ENCODE measurements around the gene SMURF1. TPM values are rescaled to one million over a fixed set of nuclear protein-coding genes. Genes with fewer than 3 reads are reported as not detected.
A peak's percentile ranks its signal among the peaks of the same experiment; 100 is the strongest.

The SMURF1 gene
- total and polyA plus RNA-seq, 2 of the 4 experiments (the other 2 are of a cell fraction) = 13.4 to 20.3 TPM

DNA sequence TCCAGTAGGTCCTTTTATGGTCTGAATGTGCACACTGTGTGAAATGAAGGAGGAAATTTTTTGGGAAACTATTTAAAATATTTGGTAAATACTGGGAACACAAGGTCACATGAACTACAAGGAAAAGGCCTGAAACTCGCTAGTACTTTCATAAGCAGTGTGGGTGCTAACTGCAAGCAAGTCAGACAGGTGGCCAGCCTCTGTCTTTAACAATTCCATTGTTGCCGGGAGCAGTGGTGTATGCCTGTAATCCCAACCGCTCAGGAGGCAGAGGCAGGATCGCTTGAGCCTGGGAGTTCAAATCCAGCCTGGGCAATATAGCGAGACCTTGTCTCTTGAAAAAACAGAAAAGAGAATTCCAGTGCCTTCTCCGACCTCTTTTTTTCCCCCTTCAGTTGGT, 37.5 kb downstream of the SMURF1 start:
- H3K56ac ChIP-seq (ENCODE audit: extremely low read depth, insufficient read depth, low read length) = no peak overlapping the region
- H2AK5ac ChIP-seq (ENCODE audit: low read depth, low read length) = peak overlapping the region; percentile 71; the same call in 1 of the 2 replicates
- no peak overlapping the region for H2AK9ac ChIP-seq (replicated peaks; ENCODE audit: low read depth, low read length, poor library complexity)
- ATAC-seq (ENCODE audit: low read depth) = no peak
- no peak for DNase-seq
- ChIA-PET CTCF (no interaction called here), POLR2A (ENCODE audit: unreplicated experiment) (no interaction called here)
- no peak overlapping the region for H3K4me3 ChIP-seq (ENCODE audit: insufficient read depth, low read depth, low read length)
- H2BK120ac ChIP-seq (ENCODE audit: low read depth, low read length) = peak overlapping the region; percentile 52
- no peak overlapping the region for H2BK5ac ChIP-seq (ENCODE audit: low read depth, low read length, poor library complexity, severe bottlenecking)
- no peak overlapping the region for H3K27ac ChIP-seq (ENCODE audit: insufficient read depth, low read length)
- H3K36me3 ChIP-seq (ENCODE audit: control insufficient read depth, insufficient read depth, low read length) = peaks cover 1% of the 10 kb centered on the region; the same call in 1 of the 2 replicates
- TF ChIP-seq MAFK (IDR thresholded peaks at IDR 0.05; ENCODE audit: low read depth, low read length) (no peak), POLR2A (IDR thresholded peaks at IDR 0.05; ENCODE audit: low read depth, low read length) (no peak), SMC3 (IDR thresholded peaks at IDR 0.05; ENCODE audit: low read depth, low read length) (no peak), FOS (IDR thresholded peaks at IDR 0.05; ENCODE audit: low read depth, low read length) (no peak), MAZ (IDR thresholded peaks at IDR 0.05; ENCODE audit: borderline replicate concordance, low read depth, low read length) (no peak), NFE2L2 (IDR thresholded peaks at IDR 0.05; ENCODE audit: low read depth, low read length) (no peak), RCOR1 (IDR thresholded peaks at IDR 0.05; ENCODE audit: insufficient replicate concordance, low read length) (no peak), BHLHE40 (IDR thresholded peaks at IDR 0.05; ENCODE audit: low read depth, low read length) (no peak), RFX5 (IDR thresholded peaks at IDR 0.05; ENCODE audit: low read depth, low read length) (no peak), MXI1 (IDR thresholded peaks at IDR 0.05; ENCODE audit: borderline replicate concordance, low read depth, low read length) (no peak), CHD1 (IDR thresholded peaks at IDR 0.05; ENCODE audit: low read depth, low read length) (no peak)
- TF ChIP-seq, protein P1, sequence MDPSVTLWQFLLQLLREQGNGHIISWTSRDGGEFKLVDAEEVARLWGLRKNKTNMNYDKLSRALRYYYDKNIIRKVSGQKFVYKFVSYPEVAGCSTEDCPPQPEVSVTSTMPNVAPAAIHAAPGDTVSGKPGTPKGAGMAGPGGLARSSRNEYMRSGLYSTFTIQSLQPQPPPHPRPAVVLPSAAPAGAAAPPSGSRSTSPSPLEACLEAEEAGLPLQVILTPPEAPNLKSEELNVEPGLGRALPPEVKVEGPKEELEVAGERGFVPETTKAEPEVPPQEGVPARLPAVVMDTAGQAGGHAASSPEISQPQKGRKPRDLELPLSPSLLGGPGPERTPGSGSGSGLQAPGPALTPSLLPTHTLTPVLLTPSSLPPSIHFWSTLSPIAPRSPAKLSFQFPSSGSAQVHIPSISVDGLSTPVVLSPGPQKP (IDR thresholded peaks at IDR 0.05; ENCODE audit: borderline replicate concordance, low read depth, low read length) = no peak
- TF ChIP-seq, protein P2, sequence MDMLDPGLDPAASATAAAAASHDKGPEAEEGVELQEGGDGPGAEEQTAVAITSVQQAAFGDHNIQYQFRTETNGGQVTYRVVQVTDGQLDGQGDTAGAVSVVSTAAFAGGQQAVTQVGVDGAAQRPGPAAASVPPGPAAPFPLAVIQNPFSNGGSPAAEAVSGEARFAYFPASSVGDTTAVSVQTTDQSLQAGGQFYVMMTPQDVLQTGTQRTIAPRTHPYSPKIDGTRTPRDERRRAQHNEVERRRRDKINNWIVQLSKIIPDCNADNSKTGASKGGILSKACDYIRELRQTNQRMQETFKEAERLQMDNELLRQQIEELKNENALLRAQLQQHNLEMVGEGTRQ (IDR thresholded peaks at IDR 0.05; ENCODE audit: low read depth, low read length) = no peak
- TF ChIP-seq, protein P3, sequence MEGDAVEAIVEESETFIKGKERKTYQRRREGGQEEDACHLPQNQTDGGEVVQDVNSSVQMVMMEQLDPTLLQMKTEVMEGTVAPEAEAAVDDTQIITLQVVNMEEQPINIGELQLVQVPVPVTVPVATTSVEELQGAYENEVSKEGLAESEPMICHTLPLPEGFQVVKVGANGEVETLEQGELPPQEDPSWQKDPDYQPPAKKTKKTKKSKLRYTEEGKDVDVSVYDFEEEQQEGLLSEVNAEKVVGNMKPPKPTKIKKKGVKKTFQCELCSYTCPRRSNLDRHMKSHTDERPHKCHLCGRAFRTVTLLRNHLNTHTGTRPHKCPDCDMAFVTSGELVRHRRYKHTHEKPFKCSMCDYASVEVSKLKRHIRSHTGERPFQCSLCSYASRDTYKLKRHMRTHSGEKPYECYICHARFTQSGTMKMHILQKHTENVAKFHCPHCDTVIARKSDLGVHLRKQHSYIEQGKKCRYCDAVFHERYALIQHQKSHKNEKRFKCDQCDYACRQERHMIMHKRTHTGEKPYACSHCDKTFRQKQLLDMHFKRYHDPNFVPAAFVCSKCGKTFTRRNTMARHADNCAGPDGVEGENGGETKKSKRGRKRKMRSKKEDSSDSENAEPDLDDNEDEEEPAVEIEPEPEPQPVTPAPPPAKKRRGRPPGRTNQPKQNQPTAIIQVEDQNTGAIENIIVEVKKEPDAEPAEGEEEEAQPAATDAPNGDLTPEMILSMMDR (conservative IDR thresholded peaks at IDR 0.05; ENCODE audit: low read depth, low read length) = no peak
- H3K18ac ChIP-seq (ENCODE audit: low read depth, low read length) = peak overlapping the region; percentile 46
- no peak overlapping the region for H3K4me2 ChIP-seq (ENCODE audit: low read depth, low read length)
- no peak overlapping the region for H3K9ac ChIP-seq (ENCODE audit: low read depth, low read length)
- 0 out of 2 replicates have a peak overlapping the region, but pooled peaks have one; percentile 10 for H3K4ac ChIP-seq (ENCODE audit: low read depth, low read length)
- 0 out of 2 replicates have a peak overlapping the region, but pooled peaks have one; percentile 46 for H3K14ac ChIP-seq (replicated peaks; ENCODE audit: low read depth, low read length)
- no TSS peak for BruUV-seq (replicated peaks)
- H3K9me3 ChIP-seq (ENCODE audit: control insufficient read depth, insufficient read depth, low read length) = no peaks in the 10 kb centered on the region
- H3K4me1 ChIP-seq (ENCODE audit: control insufficient read depth, insufficient read depth, low read length) = peaks cover 36% of the 10 kb centered on the region
- dilution Hi-C loops (cut with HindIII; ENCODE audit: low sequenced_read_pairs, unreplicated experiment) (no loop called here), intact Hi-C loops (cut with micrococcal nuclease) (no loop called here), in situ Hi-C loops (cut with MboI; ENCODE audit: low sequenced_read_pairs) (no loop called here)
- H2AFZ ChIP-seq (replicated peaks; ENCODE audit: low read length, poor library complexity) = no peak overlapping the region
- peak overlapping the region; percentile 24; the same call in 1 of the 2 replicates for H2BK20ac ChIP-seq (ENCODE audit: low read depth, low read length)
- peaks cover 26% of the 10 kb centered on the region for H3K9me1 ChIP-seq (ENCODE audit: insufficient read depth, low read length)
- peaks cover 58% of the 10 kb centered on the region for H4K20me1 ChIP-seq (ENCODE audit: insufficient read depth, low read length)
- 66% methylated on average over 4 of the region's 6 CpGs; no CpG with 5 or more reads in 1 of the 2 experiments for WGBS, 2 experiments (ENCODE audit: extremely low coverage in 2 of 2, insufficient read length in 1 of 2)
- H4K91ac ChIP-seq (ENCODE audit: insufficient read depth, low read depth, low read length) = peak overlapping the region; percentile 40; the same call in 1 of the 2 replicates
- H4K5ac ChIP-seq (ENCODE audit: low read depth, low read length) = peak overlapping the region; percentile 25
- peaks cover 28 to 73% of the 10 kb centered on the region in 2 experiments for H3K79me1 ChIP-seq (ENCODE audit: low read depth in 1 of 2, low read length in 2 of 2)
- H3K27me3 ChIP-seq (ENCODE audit: control insufficient read depth, insufficient read depth, low read length) = no peaks in the 10 kb centered on the region
- no peak overlapping the region for H4K8ac ChIP-seq (ENCODE audit: low read depth in 2 of 2, low read length in 2 of 2)
- 0 out of 3 replicates have a peak overlapping the region, but pooled peaks have one; percentile 17 for H2BK15ac ChIP-seq (ENCODE audit: low read depth, low read length)
- no peak overlapping the region for H3K23ac ChIP-seq (ENCODE audit: low read depth, low read length)
